ENCODE measurements around the gene MYO1C. TPM values are rescaled to one million over a fixed set of nuclear protein-coding genes. Genes with fewer than 3 reads are reported as not detected.

Gene MYO1C
- total and polyA plus RNA-seq, 9 of the 15 experiments (the other 6 are each of a cell fraction or from before 2014, with no cell fraction given) = 0.46 to 32.5 (median 11.6) TPM

GRCh38 chr17:1455291-1455796 lies 37.1 kb downstream of the MYO1C start (continued):
- TF ChIP-seq, protein P1, sequence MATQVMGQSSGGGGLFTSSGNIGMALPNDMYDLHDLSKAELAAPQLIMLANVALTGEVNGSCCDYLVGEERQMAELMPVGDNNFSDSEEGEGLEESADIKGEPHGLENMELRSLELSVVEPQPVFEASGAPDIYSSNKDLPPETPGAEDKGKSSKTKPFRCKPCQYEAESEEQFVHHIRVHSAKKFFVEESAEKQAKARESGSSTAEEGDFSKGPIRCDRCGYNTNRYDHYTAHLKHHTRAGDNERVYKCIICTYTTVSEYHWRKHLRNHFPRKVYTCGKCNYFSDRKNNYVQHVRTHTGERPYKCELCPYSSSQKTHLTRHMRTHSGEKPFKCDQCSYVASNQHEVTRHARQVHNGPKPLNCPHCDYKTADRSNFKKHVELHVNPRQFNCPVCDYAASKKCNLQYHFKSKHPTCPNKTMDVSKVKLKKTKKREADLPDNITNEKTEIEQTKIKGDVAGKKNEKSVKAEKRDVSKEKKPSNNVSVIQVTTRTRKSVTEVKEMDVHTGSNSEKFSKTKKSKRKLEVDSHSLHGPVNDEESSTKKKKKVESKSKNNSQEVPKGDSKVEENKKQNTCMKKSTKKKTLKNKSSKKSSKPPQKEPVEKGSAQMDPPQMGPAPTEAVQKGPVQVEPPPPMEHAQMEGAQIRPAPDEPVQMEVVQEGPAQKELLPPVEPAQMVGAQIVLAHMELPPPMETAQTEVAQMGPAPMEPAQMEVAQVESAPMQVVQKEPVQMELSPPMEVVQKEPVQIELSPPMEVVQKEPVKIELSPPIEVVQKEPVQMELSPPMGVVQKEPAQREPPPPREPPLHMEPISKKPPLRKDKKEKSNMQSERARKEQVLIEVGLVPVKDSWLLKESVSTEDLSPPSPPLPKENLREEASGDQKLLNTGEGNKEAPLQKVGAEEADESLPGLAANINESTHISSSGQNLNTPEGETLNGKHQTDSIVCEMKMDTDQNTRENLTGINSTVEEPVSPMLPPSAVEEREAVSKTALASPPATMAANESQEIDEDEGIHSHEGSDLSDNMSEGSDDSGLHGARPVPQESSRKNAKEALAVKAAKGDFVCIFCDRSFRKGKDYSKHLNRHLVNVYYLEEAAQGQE (IDR thresholded peaks at IDR 0.05; ENCODE audit: borderline replicate concordance) = no peak
- TF ChIP-seq, protein P1 (CRISPR knock-in tag; IDR thresholded peaks at IDR 0.05; ENCODE audit: low read depth) = no peak
- TF ChIP-seq PHF20 (IDR thresholded peaks at IDR 0.05; ENCODE audit: partially characterized antibody) = no peak
- peak; percentile 73; the same call in 1 of the 2 replicates for TF ChIP-seq RBM14 (IDR thresholded peaks at IDR 0.05; ENCODE audit: borderline replicate concordance, insufficient read depth, low read depth, low read length)
